Measurements from ENCODE around the gene MYH11.

GRCh38 chr16:15757077-15757386, 99.8 kb downstream of the MYH11 start:
- TF ChIP-seq, protein P1, sequence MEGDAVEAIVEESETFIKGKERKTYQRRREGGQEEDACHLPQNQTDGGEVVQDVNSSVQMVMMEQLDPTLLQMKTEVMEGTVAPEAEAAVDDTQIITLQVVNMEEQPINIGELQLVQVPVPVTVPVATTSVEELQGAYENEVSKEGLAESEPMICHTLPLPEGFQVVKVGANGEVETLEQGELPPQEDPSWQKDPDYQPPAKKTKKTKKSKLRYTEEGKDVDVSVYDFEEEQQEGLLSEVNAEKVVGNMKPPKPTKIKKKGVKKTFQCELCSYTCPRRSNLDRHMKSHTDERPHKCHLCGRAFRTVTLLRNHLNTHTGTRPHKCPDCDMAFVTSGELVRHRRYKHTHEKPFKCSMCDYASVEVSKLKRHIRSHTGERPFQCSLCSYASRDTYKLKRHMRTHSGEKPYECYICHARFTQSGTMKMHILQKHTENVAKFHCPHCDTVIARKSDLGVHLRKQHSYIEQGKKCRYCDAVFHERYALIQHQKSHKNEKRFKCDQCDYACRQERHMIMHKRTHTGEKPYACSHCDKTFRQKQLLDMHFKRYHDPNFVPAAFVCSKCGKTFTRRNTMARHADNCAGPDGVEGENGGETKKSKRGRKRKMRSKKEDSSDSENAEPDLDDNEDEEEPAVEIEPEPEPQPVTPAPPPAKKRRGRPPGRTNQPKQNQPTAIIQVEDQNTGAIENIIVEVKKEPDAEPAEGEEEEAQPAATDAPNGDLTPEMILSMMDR (IDR thresholded peaks at IDR 0.05 in 4 of 5, conservative IDR thresholded peaks at IDR 0.05 in 1 of 5), result no peak
- TF ChIP-seq POLR2A (IDR thresholded peaks at IDR 0.05), result no peak

All from gastrocnemius medialis (tissue), 4 donors.